HG03571 (cell line): Measurements from ENCODE around the gene C11orf65.
"Not testable (repeated sequence)": the region's sequence is repeated elsewhere in the genome, so short reads cannot be mapped to it uniquely, and the experiment has no call there.

Experiments used
- ATAC-seq: cut with Tn5 transposase; IDR thresholded peaks from one replicate; pipeline ENCODE4 v1.9.1; 2021; ENCODE audit not compliant: unreplicated experiment

C11orf65 gene

GRCh38 chr11:108373505-108373904, 93.8 kb downstream of the C11orf65 start:
- ATAC-seq, result not testable (repeated sequence)

GRCh38 chr11:108370990-108371389, 96.3 kb downstream of the C11orf65 start:
- no peak for ATAC-seq

GRCh38 chr11:108370315-108370714, 97.0 kb downstream of the C11orf65 start:
- ATAC-seq, result no peak

GRCh38 chr11:108369064-108369463, 98.3 kb downstream of the C11orf65 start:
- no peak for ATAC-seq

GRCh38 chr11:108368134-108368533, 99.2 kb downstream of the C11orf65 start:
- ATAC-seq, result no peak

GRCh38 chr11:108364159-108364558, 103.2 kb downstream of the C11orf65 start:
- no peak for ATAC-seq

GRCh38 chr11:108351468-108351867, 115.9 kb downstream of the C11orf65 start:
- no peak for ATAC-seq

- ATAC-seq, result no peak
Measured at GRCh38 chr11:108346451-108346850, 120.9 kb downstream of the C11orf65 start.

- ATAC-seq, result no peak
Measured at GRCh38 chr11:108345767-108346166, 121.6 kb downstream of the C11orf65 start.

- ATAC-seq, result no peak
Measured at GRCh38 chr11:108343714-108344113, 123.6 kb downstream of the C11orf65 start.

GRCh38 chr11:108341654-108342053, 125.7 kb downstream of the C11orf65 start:
- no peak for ATAC-seq

GRCh38 chr11:108340973-108341372, 126.4 kb downstream of the C11orf65 start:
- ATAC-seq, result no peak

GRCh38 chr11:108338750-108339149, 128.6 kb downstream of the C11orf65 start:
- no peak for ATAC-seq

- ATAC-seq, result no peak
Measured at GRCh38 chr11:108333403-108333899, 133.9 kb downstream of the C11orf65 start.
